ENCODE data around the gene CD248.
A peak's percentile ranks its signal among the peaks of the same experiment; 100 is the strongest.

Gene CD248

GRCh38 chr11:66316849-66317251 is at the start of gene CD248:
Gene CD248 (minus strand): TSS chr11:66317044. CDS start chr11:66317027, 17 bp downstream.
- Histone ChIP-seq H3K4me3 (ENCODE audit: low read depth in 1 of 2, low read length in 2 of 2) (peak within 1 kb of the TSS in 1 of 2 donors; percentile 51), H3K9me3 (ENCODE audit: control insufficient read depth in 1 of 2, low read length in 2 of 2) (no peaks in the 10 kb centered on the region), H3K9ac (ENCODE audit: low read depth in 1 of 2, low read length in 2 of 2) (peak within 1 kb of the TSS in 1 of 2 donors; percentile 18), H3K36me3 (ENCODE audit: control insufficient read depth in 1 of 2, insufficient read depth in 2 of 2, low read length in 2 of 2) (no peaks in the 10 kb centered on the region), H3K27ac (ENCODE audit: low read depth, low read length) (peak within 1 kb of the TSS; percentile 61), H3K4me1 (ENCODE audit: control insufficient read depth in 1 of 2, insufficient read depth in 2 of 2, low read length in 2 of 2) (peaks cover 14 to 27% of the 10 kb centered on the region in 2 donors), H3K27me3 (ENCODE audit: control insufficient read depth in 1 of 2, insufficient read depth in 2 of 2, low read length in 2 of 2) (no peaks in the 10 kb centered on the region)

GRCh38 chr11:66365711-66366619 is 49.1 kb upstream of the CD248 start:
- peaks cover 3 to 43% of the 10 kb centered on the region in 2 donors for H3K36me3 ChIP-seq (ENCODE audit: control insufficient read depth in 1 of 2, insufficient read depth in 2 of 2, low read length in 2 of 2)
- H3K27ac ChIP-seq (ENCODE audit: low read depth, low read length), result no peak overlapping the region
- H3K27me3 ChIP-seq (ENCODE audit: control insufficient read depth in 1 of 2, insufficient read depth in 2 of 2, low read length in 2 of 2), result no peaks in the 10 kb centered on the region
- H3K9me3 ChIP-seq (ENCODE audit: control insufficient read depth in 1 of 2, low read length in 2 of 2), result no peaks in the 10 kb centered on the region
- H3K9ac ChIP-seq (ENCODE audit: low read depth in 1 of 2, low read length in 2 of 2), result no peak overlapping the region
- H3K4me1 ChIP-seq (ENCODE audit: control insufficient read depth in 1 of 2, insufficient read depth in 2 of 2, low read length in 2 of 2), result peaks cover 10 to 12% of the 10 kb centered on the region in 2 donors
- no peak overlapping the region for H3K4me3 ChIP-seq (ENCODE audit: low read depth in 1 of 2, low read length in 2 of 2)

GRCh38 chr11:66365166-66365565 is 48.3 kb upstream of the CD248 start:
- Histone ChIP-seq H3K9me3 (ENCODE audit: control insufficient read depth in 1 of 2, low read length in 2 of 2) (no peaks in the 10 kb centered on the region), H3K4me1 (ENCODE audit: control insufficient read depth in 1 of 2, insufficient read depth in 2 of 2, low read length in 2 of 2) (peaks cover 8 to 9% of the 10 kb centered on the region in 2 donors), H3K27ac (ENCODE audit: low read depth, low read length) (no peak overlapping the region), H3K4me3 (ENCODE audit: low read depth in 1 of 2, low read length in 2 of 2) (no peak overlapping the region), H3K9ac (ENCODE audit: low read depth in 1 of 2, low read length in 2 of 2) (no peak overlapping the region), H3K27me3 (ENCODE audit: control insufficient read depth in 1 of 2, insufficient read depth in 2 of 2, low read length in 2 of 2) (no peaks in the 10 kb centered on the region), H3K36me3 (ENCODE audit: control insufficient read depth in 1 of 2, insufficient read depth in 2 of 2, low read length in 2 of 2) (peaks cover 8 to 49% of the 10 kb centered on the region in 2 donors)

- Histone ChIP-seq H3K27me3 (ENCODE audit: control insufficient read depth in 1 of 2, insufficient read depth in 2 of 2, low read length in 2 of 2) (no peaks in the 10 kb centered on the region), H3K4me1 (ENCODE audit: control insufficient read depth in 1 of 2, insufficient read depth in 2 of 2, low read length in 2 of 2) (no peaks in the 10 kb centered on the region), H3K36me3 (ENCODE audit: control insufficient read depth in 1 of 2, insufficient read depth in 2 of 2, low read length in 2 of 2) (peaks cover 8 to 54% of the 10 kb centered on the region in 2 donors), H3K9ac (ENCODE audit: low read depth in 1 of 2, low read length in 2 of 2) (no peak overlapping the region), H3K27ac (ENCODE audit: low read depth, low read length) (no peak overlapping the region), H3K4me3 (ENCODE audit: low read depth in 1 of 2, low read length in 2 of 2) (no peak overlapping the region), H3K9me3 (ENCODE audit: control insufficient read depth in 1 of 2, low read length in 2 of 2) (no peaks in the 10 kb centered on the region)
These were observed 47.1 kb upstream of the CD248 start for GRCh38 chr11:66363805-66364535.

GRCh38 chr11:66363187-66363601 is 46.4 kb upstream of the CD248 start:
- Histone ChIP-seq H3K27ac (ENCODE audit: low read depth, low read length) (no peak overlapping the region), H3K36me3 (ENCODE audit: control insufficient read depth in 1 of 2, insufficient read depth in 2 of 2, low read length in 2 of 2) (peaks cover 8 to 46% of the 10 kb centered on the region in 2 donors)

GRCh38 chr11:66362481-66363147 is 45.8 kb upstream of the CD248 start:
- H3K36me3 ChIP-seq (ENCODE audit: control insufficient read depth in 1 of 2, insufficient read depth in 2 of 2, low read length in 2 of 2), result peaks cover 8 to 42% of the 10 kb centered on the region in 2 donors
- H3K4me3 ChIP-seq (ENCODE audit: low read depth in 1 of 2, low read length in 2 of 2), result no peak overlapping the region
- no peak overlapping the region for H3K9ac ChIP-seq (ENCODE audit: low read depth in 1 of 2, low read length in 2 of 2)
- no peaks in the 10 kb centered on the region for H3K9me3 ChIP-seq (ENCODE audit: control insufficient read depth in 1 of 2, low read length in 2 of 2)
- no peaks in the 10 kb centered on the region for H3K27me3 ChIP-seq (ENCODE audit: control insufficient read depth in 1 of 2, insufficient read depth in 2 of 2, low read length in 2 of 2)
- no peaks in the 10 kb centered on the region for H3K4me1 ChIP-seq (ENCODE audit: control insufficient read depth in 1 of 2, insufficient read depth in 2 of 2, low read length in 2 of 2)
- no peak overlapping the region for H3K27ac ChIP-seq (ENCODE audit: low read depth, low read length)

More at GRCh38 chr11:66363187-66363601, 46.4 kb upstream of the CD248 start:
- Histone ChIP-seq H3K9ac (ENCODE audit: low read depth in 1 of 2, low read length in 2 of 2) (no peak overlapping the region), H3K9me3 (ENCODE audit: control insufficient read depth in 1 of 2, low read length in 2 of 2) (no peaks in the 10 kb centered on the region), H3K27me3 (ENCODE audit: control insufficient read depth in 1 of 2, insufficient read depth in 2 of 2, low read length in 2 of 2) (no peaks in the 10 kb centered on the region), H3K4me3 (ENCODE audit: low read depth in 1 of 2, low read length in 2 of 2) (no peak overlapping the region), H3K4me1 (ENCODE audit: control insufficient read depth in 1 of 2, insufficient read depth in 2 of 2, low read length in 2 of 2) (no peaks in the 10 kb centered on the region)

GRCh38 chr11:66361502-66361941 is 44.7 kb upstream of the CD248 start:
- Histone ChIP-seq H3K4me1 (ENCODE audit: control insufficient read depth in 1 of 2, insufficient read depth in 2 of 2, low read length in 2 of 2) (no peaks in the 10 kb centered on the region), H3K27ac (ENCODE audit: low read depth, low read length) (no peak overlapping the region), H3K9me3 (ENCODE audit: control insufficient read depth in 1 of 2, low read length in 2 of 2) (no peaks in the 10 kb centered on the region), H3K9ac (ENCODE audit: low read depth in 1 of 2, low read length in 2 of 2) (no peak overlapping the region), H3K36me3 (ENCODE audit: control insufficient read depth in 1 of 2, insufficient read depth in 2 of 2, low read length in 2 of 2) (peaks cover 6 to 35% of the 10 kb centered on the region in 2 donors), H3K27me3 (ENCODE audit: control insufficient read depth in 1 of 2, insufficient read depth in 2 of 2, low read length in 2 of 2) (no peaks in the 10 kb centered on the region), H3K4me3 (ENCODE audit: low read depth in 1 of 2, low read length in 2 of 2) (no peak overlapping the region)

- Histone ChIP-seq H3K9me3 (ENCODE audit: control insufficient read depth in 1 of 2, low read length in 2 of 2) (no peaks in the 10 kb centered on the region), H3K9ac (ENCODE audit: low read depth in 1 of 2, low read length in 2 of 2) (no peak overlapping the region), H3K27me3 (ENCODE audit: control insufficient read depth in 1 of 2, insufficient read depth in 2 of 2, low read length in 2 of 2) (no peaks in the 10 kb centered on the region), H3K27ac (ENCODE audit: low read depth, low read length) (no peak overlapping the region), H3K4me1 (ENCODE audit: control insufficient read depth in 1 of 2, insufficient read depth in 2 of 2, low read length in 2 of 2) (no peaks in the 10 kb centered on the region), H3K4me3 (ENCODE audit: low read depth in 1 of 2, low read length in 2 of 2) (no peak overlapping the region), H3K36me3 (ENCODE audit: control insufficient read depth in 1 of 2, insufficient read depth in 2 of 2, low read length in 2 of 2) (peaks cover 6 to 35% of the 10 kb centered on the region in 2 donors)
These were observed 43.7 kb upstream of the CD248 start for GRCh38 chr11:66360406-66361073.

- Histone ChIP-seq H3K9me3 (ENCODE audit: control insufficient read depth in 1 of 2, low read length in 2 of 2) (no peaks in the 10 kb centered on the region), H3K27ac (ENCODE audit: low read depth, low read length) (no peak overlapping the region), H3K4me3 (ENCODE audit: low read depth in 1 of 2, low read length in 2 of 2) (no peak overlapping the region), H3K4me1 (ENCODE audit: control insufficient read depth in 1 of 2, insufficient read depth in 2 of 2, low read length in 2 of 2) (no peaks in the 10 kb centered on the region), H3K36me3 (ENCODE audit: control insufficient read depth in 1 of 2, insufficient read depth in 2 of 2, low read length in 2 of 2) (peaks cover 6 to 35% of the 10 kb centered on the region in 2 donors), H3K9ac (ENCODE audit: low read depth in 1 of 2, low read length in 2 of 2) (no peak overlapping the region), H3K27me3 (ENCODE audit: control insufficient read depth in 1 of 2, insufficient read depth in 2 of 2, low read length in 2 of 2) (no peaks in the 10 kb centered on the region)
These were observed 42.8 kb upstream of the CD248 start for GRCh38 chr11:66359662-66360087.

Data from duodenal mucosa (tissue), 2 donors.